GM18526 (cell line): ENCODE measurements around the gene BLACAT1.

Experiments
- POLR2A ChIP-seq: IDR thresholded peaks from 3 replicates; pipeline ENCODE4 v1.6.1; 2011; ENCODE audit not compliant: insufficient read length; ENCODE audit errors: extremely low read depth

The BLACAT1 gene

DNA sequence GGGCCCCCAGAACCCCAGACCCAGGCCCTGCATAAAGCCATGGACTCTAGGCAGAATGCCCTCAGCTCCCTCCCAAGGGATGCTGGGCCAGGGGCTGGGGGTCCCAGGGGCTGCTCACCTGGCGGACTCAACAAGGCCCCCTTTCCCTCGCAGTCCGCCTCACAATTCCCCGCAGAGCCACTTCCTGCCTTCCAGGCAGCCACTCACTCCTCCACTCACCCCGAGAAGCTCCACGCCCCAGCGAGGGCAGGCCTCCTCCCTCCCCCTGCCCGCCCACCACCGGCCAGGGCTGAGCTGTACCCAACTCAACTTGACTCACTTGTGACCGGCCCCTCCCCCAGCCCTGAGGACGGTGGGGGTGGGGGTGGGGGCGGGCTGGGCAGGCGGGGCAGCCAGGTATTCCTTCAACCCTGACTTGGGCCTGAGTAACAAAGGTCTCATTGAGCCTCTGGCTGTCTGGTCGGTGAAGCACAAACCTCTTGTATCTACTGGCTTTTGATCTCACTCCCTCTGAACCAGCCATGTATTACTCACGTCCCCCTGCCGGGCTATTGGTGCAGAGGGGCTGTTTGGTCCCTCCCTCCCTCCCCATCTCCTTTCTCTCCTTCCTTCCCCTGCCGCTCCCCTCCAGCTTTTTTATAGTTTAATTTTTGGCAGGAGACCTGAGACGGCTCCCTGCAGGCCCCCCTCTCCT lies 5.9 kb downstream of the BLACAT1 start:
- TF ChIP-seq POLR2A, result no peak

DNA sequence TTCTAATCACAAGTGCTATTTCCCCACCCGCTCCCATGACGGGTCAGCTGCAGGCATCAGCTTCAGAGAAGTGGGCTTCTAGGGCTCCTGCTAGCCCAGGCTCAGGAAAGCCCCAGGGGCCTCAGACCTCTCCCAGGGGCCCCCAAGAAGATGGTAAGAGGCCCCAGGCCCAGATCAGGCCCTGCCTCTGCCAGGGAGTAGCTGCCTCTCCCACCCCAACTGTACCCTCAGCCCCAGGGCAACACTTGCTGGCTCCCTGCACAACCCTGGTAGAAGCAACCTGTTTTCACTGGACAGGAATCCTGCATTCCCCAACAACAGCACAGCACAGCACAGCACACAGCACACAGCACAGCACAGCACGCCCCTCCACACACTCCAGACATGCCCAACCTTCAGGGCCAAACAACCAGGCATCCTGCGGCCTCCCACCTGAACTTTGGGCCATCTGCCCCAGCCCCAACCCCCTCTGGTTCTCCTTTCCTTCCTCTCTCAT lies 6.5 kb downstream of the BLACAT1 start:
- no peak for TF ChIP-seq POLR2A

DNA sequence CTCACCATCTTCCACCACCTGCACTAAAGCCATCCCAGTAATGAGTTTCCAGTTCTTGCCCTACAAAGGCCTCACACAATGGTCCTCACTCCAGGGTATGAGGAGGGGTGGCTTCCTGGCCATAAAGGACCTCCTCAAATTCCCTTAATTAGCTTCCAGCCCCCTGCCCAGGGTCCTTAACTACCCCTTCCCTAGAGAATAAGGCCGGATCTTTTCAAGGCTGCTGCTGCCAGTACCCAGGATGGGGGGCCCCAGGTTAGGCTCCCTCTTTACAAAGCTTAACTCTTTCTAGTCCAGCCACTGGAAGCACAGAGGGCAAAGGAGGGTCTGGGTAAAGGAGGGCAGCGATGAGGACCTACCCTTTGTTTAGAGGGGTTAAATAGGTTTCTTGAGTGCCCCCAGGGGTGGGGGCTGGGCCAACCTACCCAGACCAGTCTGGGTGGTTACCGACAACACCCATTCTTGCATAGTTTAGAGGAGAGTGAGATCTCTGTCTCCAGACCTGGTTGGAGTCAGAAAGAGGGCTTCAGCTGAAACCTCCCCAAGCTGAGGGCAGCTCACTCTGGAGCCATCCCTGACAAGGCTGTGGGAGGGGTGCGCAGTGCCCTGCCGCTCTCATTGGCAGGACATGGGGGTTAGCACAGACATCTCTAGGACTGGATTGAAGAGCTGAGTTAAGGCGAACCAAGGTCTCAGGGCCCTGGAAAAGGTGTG lies 7.1 kb downstream of the BLACAT1 start:
- TF ChIP-seq POLR2A, result no peak

DNA sequence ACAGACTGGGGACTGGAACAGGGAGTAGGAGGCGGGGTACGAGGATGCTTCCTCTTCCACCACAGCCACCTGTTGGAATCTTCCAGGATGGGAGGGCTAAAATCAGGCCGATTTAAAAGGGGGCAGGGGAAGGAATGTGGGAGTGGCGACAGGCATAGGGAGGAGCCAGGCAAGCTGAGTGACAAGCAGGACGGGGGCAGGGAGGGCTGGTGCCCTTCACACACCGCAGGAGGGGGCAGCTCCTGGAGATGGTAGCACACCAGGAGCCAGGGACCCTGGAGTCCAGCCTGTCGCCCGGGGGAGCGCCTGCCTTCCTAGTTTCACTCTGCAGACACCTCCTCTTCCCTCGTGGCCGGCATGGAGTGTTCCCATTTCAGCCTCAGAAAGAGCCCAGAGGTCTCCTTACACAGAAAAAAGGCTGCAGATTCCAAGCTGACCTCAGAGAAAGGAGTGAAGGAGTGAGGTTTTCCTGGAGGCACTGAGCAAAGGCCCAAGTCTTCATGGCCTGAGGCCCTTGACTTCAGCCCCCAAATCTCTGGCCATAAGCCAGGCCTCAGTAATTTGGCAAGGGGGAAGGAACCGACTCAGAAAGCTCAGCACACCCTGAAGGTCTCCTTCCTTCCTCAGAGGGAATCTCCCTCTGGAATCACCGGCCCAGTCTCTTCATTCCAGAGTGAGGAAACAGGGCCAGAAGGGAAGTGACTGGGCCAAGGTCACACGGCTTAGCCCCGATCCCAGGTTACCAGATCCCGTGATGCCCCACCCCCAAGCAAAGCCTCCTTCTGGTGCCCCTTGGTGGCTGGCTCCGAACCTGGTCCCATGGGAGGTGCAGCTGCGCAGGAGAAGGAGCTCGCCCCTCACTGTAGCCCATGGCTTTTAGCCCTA lies 8.1 kb downstream of the BLACAT1 start:
- TF ChIP-seq POLR2A, result no peak

GRCh38 chr1:205446828-205447227 lies 9.0 kb downstream of the BLACAT1 start:
- TF ChIP-seq POLR2A, result no peak

DNA sequence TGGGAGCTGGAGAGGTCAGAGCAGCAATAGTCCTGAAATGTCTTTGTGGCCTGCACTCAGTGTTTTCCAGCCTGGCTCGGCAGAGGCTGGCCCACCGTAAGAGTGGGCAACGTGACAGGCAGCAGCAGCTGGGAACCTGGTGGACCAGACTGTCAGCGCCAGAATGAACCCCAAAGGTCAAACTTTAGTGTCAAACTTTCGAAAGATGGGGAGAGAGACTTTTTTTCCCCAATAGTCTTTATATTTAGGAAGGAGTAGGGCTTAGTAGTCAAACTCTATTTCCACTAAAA lies 10.3 kb downstream of the BLACAT1 start:
- no peak for TF ChIP-seq POLR2A

- TF ChIP-seq POLR2A, result no peak
Observed at GRCh38 chr1:205444931-205445645, 10.8 kb downstream of the BLACAT1 start.

DNA sequence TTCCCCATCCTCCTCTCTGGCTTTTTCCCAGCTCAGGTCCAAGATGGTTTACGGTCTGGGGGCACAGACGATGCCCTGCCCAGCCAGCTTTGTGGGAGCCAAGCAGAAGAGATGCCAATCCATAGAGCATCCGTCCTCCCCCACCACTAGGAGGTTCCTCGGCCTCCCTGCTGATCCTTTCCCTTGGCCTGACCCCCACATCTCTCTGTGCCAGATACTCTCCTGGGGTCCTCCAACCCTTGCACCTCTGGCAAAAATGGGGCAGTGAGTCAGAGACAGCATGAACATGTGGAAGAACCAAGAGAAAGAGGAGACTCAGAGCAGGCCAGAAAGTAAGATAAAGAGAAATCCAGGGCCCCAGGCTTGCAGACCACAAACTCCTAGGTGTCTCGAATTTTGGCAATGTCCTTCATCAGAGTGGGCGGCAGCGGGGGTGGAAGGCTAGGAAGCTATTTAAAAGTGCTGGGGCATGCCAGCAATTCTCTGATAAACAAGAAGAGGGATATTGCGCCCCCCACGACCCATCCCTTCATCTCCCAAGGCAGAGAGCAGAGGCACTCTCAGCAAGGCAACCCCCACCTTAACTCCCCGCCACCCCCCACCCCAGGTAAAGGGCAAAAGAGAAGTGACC lies 11.4 kb downstream of the BLACAT1 start:
- no peak for TF ChIP-seq POLR2A

- TF ChIP-seq POLR2A, result no peak
Observed at GRCh38 chr1:205443585-205444299, 12.1 kb downstream of the BLACAT1 start.

GRCh38 chr1:205442051-205442725 lies 13.7 kb downstream of the BLACAT1 start:
- TF ChIP-seq POLR2A, result no peak

GRCh38 chr1:205441716-205442050 lies 14.2 kb downstream of the BLACAT1 start:
- TF ChIP-seq POLR2A, result no peak

DNA sequence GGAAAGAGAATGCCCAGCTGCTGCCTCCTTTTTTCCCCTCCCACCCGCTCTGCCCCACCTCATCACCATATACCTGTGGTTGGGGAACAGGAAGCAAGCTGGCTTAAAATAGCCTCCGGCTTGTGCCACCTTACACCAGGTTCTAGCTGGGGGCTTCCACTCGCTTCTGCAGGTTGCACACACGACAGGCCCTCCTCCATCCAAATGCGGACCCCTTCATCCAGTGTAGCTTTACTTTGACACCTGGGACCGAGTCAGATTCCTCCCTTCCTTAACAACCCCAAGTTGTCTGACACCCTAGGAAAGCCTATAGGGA lies 14.6 kb downstream of the BLACAT1 start:
- TF ChIP-seq POLR2A, result no peak

DNA sequence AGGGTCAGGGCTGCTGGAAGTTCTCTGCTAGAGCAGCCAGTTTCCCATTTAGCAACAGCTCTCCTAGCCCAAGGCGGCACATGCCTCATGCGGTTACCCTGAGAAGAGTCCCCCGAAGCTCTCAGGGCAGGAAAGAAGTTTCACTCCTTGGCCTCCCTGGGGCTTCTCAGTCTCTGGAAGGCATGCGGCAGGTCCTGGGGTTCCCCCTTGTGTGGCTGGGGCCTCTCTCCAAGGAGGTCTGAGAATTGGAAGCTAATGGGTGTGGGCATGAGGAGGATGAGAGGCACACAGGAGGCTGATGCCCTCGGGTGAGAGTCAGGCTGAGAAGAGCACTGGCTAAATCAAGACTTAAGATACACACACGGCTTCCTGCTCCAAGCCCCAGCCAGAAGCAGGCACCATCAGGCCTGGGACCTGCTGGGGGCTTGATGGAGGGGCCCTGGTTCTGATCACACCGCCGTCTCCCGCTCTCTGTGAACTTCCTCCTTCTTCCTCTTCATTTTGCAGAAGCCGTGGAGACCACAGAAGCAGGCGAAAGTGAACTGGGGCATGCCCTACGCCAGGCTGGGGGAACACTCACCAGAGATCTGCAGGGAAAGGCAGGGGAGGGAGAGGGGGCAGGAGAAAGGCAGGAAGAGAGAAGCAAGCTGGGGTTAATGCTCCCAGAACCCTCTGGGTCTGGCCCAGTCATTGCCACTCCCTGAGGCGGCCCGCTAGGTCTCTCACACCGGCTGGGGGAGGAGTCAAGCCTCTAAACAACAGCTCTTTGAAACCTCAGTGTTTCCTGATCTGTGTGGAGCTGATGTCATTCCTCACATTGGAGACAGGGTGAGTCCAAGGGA lies 15.1 kb downstream of the BLACAT1 start:
- no peak for TF ChIP-seq POLR2A
